Astrocyte (in vitro differentiated cells and primary cell): Measurements from ENCODE around the gene SUSD6.

Source experiments
- CTCF ChIP-seq: IDR thresholded peaks from 2 replicates; pipeline ENCODE4 v1.5.1; 2011; ENCODE audit warnings: low read depth, mild to moderate bottlenecking, inconsistent platforms, low read length, moderate library complexity; ENCODE audit not compliant: insufficient read depth
- EZH2 ChIP-seq: IDR thresholded peaks from 2 replicates; pipeline ENCODE4 v1.6.1; 2012; ENCODE audit warnings: mild to moderate bottlenecking, low read length, inconsistent platforms; ENCODE audit not compliant: insufficient read depth

GRCh38 chr14:69694730-69695281 lies 83.4 kb downstream of the SUSD6 start:
- no peak for TF ChIP-seq CTCF
- no peak for TF ChIP-seq EZH2
